ENCODE results near the gene PCNX1. TPM values are rescaled to one million over a fixed set of nuclear protein-coding genes. Genes with fewer than 3 reads are reported as not detected.
A peak's percentile ranks its signal among the peaks of the same experiment; 100 is the strongest.
"Not testable (repeated sequence)": the region's sequence is repeated elsewhere in the genome, so short reads cannot be mapped to it uniquely, and the experiment has no call there.

The PCNX1 gene
- total RNA-seq (2014; rRNA removed; shearing (Covaris generic)): 14.8 and 16.1 TPM in 2 replicates

DNA sequence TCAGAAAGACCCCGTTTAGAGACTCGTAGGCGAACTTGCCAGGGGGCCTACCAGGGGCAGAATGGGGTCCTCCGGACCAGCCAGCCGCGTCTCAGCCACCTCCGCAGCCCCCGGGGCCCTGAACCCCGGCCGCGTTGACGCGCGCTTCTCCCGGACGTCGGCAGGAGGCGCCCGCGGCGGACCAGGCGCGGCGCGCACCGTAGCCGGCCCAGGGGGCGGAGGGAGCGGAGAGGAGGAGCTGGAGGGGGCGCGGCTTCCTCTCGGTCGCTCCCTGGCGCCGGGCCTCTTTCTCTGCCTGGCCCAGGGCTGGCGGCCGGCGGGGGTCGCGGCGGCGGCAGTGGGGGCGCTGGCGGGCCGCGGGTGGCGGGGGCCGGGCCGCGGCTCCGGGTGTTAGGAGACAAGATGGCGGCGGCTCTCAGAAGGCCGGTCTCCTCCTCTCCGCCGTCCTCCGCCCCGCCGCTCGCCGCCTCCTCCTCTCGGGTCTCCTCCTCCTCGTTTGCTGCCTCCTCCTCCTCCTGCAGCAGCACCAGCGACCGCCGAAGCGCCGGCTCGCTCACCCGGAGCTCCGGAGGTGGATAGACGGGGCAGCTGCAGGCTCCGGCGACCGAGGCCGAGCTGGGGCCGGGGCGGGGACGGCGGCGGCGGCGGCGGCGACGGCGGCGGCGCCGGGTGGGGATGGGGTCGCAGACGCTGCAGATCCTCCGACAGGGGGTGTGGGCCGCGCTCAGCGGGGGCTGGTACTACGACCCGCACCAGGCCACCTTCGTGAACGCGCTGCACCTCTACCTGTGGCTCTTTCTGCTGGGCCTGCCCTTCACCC lies at the start of gene PCNX1:
TSS of gene PCNX1 (plus strand) at position 284 of the 820 bp plus-strand sequence. CDS start at position 676, 392 bp downstream.
- peak; percentile 82 for DNase-seq (ENCODE audit: low read depth)

DNA sequence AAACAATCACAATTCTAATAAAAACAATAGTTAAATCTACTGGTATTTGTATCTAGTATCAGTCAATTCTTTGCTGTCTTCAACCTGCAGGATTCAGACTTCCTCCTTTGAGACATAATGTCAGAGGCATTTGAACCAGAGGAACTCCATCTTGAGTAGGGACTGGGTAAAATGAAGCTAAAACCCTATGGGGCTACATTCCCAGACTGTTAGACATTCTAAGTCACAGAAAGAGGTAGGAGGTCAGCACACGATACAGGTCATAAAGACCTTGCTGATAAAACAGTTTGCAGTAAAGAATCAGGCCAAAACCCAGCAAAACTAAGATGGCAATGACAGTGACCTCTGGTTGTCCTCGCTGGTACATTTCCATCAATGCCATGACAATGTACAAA lies 49.8 kb upstream of the PCNX1 start:
- peak; percentile 14 for DNase-seq (ENCODE audit: low read depth)

DNA sequence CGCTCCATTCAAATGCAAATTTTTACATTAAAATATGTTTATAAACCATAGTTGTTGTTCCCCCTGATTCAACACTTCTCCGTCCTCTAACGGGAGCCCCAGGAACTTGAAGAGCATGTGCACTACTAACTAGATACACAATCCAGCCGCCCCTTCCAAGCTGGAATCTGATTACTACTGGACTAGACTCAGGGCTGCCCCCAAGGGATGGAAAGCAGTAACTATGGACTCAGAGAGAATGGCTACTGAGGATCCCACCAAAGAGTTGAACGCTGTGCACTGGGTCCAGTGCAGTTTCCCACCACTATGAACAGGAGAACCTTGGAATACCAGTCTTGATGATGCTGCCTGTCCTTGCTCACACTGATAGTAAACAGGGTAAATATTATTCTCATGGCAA lies 48.6 kb upstream of the PCNX1 start:
- no peak for DNase-seq (ENCODE audit: low read depth)

DNA sequence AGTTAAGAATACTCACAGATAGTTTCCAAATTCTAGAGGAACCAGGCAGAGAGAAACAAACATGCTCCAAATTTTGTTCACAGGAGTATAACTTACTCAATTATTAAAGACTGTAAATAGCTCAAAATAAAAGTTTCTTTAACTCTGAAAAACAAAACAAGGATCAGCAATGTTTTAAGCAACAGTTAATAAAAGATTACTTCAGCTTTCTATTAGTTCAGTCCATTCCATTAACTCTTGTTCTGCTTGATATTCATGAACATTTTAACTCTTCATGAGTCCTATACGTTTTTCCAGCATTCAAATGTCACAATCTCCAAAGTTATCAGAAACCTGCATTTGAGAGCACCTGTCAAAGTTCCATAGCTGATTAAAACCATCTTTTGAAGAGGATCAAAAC lies 40.3 kb upstream of the PCNX1 start:
- not testable (repeated sequence) for DNase-seq (ENCODE audit: low read depth)

DNA sequence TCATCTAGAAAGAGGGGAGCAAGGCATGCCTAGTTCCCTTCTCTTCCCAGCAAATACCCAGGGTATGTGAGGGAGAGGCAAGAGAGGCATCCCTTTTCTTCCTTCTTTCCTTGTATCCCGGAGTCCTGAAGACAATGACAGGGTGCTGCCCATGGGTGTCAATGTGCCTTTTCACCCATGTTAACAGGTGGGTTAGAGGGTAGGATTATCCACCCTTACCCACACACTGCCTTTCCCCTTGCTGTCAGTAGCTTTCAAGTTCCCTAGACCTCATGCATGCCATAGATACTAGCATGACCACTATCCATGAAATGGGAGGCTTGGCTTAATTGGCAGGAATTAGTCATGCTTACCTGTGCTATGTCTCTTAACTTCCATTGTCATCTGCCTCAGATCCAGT lies 36.3 kb upstream of the PCNX1 start:
- DNase-seq (ENCODE audit: low read depth): no peak

DNA sequence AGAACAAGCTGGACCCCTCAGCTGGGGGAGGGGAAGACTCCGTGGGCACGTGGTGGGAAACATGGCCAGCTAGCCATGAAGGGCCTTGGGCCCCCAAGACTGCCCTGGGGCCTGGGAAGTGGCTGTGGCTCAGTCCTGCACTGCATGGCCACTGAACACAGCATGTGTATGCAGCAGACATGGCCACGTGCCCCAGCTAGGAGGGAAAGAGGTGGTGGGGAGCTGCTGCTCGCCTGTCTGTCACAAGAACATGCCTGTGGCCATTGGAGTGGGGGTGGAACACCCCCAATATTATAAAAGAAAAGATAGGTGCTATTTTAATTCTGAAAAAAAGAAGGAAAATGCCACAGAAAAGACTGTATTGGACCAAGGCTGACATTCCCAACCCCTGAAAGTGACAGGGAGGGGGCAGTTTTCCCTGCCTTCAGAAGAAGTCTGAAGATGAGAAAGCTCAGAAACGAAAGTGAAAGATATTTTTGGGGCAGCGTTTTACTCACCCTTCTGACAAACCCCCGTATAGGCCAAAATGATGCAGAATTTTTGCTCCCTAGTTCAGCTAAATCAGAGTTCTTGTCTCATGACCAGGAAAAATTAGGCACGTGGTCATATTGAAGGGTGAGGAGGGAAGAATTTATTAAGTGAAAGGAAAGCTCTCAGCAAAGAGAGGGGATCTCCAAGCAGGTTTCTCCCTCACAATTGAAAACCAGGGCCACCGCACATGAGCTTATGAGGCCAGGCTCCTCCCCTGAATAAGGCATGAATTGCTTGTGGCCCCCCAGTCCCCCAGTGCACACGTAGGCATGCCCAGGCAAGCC lies 35.2 kb upstream of the PCNX1 start:
- peak; percentile 68 for DNase-seq (ENCODE audit: low read depth)

DNA sequence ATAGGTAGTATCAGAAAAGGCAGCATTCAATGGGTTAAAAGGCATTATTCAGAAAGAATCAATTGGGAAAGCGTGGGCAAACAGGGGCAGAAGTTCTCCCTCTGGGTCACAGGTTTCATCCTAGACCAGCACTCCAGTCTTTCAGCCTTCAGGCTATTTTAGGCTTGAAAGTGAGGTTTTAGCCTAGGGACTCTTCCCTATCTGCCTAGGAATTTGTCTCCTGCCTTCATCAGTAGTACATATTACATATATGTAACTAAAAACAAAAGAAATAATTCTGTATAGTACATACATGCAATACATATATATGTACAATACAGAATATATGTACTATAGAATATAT lies 34.6 kb upstream of the PCNX1 start:
- DNase-seq (ENCODE audit: low read depth): no peak

DNA sequence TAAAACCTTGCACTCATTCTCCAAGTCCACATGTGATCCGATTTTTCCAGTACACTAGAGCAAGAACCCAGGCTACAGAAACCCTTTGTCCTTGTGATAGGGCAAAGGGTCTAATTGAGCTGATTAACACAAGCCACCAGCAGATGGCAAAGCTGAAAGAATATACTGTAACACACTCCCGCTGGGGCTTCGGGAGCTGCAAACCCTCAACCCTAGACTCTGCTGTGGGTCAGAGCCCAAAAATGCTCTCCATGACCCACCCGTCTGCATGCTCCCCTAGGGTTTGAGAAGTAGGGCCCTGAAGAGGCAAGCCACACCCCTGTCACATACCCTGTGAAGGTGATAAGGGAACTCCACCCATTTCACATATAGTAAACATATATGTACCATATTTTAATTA lies 33.6 kb upstream of the PCNX1 start:
- DNase-seq (ENCODE audit: low read depth): peak; percentile 34

DNA sequence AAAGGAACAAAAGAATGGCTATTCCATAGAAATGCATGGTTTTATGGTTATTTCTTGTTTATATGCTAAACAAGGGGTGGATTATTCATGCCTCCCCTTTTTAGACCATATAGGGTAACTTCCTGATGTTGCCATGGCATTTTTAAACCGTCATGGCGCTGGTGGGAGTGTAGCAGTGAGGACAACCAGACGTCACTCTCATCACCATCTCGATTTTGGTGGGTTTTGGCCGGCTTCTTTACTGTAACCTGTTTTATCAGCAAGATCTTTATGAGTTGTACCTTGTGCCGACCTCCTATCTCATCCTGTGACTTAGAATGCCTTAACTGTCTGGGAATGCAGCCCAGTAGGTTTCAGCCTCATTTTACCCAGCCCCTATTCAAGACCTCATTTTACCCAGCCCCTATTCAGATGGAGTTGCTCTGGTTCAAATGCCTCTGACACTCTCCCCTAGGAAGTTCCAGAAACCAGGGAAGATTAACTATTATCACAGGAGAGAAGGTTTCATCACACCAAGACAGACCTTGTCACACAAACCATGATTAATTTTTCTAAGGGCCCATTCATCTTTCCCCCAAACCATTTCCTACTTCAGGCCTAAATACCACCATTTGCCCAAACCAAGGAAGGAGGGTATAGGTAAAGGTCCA lies 31.3 kb upstream of the PCNX1 start:
- DNase-seq (ENCODE audit: low read depth): not testable (repeated sequence)

DNA sequence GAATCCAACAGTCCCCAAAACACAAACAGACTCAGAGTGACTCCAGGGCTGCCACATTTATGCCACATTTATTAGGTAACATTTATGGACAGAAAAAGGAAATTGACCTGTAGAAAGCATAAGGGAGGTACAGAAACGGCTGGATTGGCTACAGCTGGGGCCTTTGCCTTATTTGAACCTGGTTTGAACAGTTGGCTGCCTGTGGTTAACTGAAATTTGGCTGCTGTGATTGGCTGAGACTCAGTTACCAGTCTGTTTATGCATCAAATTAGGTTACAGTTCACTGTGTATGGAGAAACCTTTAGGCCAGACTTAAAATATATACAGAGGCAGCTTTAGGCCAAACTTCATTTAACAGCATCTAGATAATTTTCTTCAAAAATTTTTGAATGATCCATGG lies 27.8 kb upstream of the PCNX1 start:
- no peak for DNase-seq (ENCODE audit: low read depth)

DNA sequence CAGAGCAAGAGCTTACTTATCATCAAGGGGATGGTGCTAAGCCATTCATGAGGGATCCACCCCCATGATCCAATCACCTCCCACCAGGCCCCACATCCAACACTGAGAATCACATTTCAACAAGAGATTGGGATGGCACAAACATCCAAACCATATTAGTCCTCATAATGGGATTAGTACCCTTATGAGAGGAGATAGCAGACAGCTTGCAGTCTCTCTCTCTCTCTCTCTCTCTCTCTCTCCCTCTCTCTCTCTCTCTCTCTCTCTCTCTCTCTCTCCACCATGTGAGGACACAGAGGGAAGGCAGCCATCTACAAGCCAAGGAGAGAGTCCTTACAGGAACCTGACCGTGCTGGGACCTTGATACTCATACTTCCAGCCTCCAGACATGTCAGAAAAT lies 26.4 kb upstream of the PCNX1 start:
- DNase-seq (ENCODE audit: low read depth): not testable (repeated sequence)

DNA sequence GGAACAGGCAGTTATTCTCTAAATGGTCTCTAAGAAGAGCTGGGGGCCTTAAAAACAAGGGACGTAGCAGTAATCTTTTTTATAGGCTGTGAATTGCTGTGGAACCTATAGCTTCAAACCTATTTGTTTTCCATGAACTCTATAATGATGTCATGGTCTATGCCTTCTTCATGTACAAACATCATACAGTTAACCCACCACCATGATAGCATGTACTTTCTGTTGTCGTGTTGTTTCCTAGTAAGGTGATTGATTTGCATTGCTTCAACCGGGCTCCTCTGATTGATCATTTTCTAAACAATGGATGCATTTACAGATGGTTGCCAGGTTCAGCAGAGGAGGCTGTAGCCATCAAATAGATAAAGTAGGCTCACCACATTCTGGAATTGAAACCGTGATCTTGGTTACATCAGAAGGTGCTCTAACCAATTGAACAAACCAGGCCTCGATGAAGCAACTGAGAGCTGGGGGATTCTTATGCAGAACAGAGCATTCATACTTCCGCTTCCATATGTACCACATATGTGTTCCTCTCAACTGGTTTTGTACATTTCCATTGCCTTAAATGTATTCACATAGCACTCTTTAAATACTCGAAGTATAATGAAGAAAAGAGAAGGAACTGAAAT lies 25.6 kb upstream of the PCNX1 start:
- no peak for DNase-seq (ENCODE audit: low read depth)

DNA sequence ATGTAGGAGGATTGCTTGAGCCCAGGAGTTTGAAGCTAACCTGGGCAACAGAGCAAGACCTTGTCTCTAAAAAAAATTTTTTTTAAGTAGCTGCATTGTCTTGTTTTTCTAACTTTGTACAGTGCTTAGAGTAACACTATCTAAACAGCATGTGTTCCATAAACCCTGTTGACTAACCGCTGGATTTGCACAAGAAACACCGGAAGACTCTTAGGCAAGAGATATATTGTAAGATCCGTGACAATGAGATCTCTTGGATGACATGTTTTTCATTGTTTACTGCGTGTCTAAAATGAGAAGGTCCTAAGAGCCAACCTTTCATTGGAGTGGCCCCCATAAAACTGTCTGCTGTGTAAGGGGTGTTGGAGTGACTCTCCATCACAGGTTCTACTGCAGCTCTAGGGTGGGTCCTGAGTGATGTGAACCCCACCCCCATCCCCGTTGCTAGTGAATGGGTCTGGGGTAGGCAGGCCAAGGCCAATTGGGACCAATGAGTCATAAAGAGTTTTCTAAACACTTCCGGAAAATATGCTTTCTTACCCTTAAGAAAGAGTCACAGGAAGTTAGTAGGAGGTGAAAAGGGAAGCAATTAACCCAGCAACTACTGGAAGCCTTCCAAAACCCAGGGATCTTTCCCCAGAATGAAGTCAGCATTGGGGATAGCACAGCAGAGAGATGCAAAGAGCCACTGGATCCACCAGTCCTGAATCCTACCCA lies 24.3 kb upstream of the PCNX1 start:
- DNase-seq (ENCODE audit: low read depth): peak; percentile 82

DNA sequence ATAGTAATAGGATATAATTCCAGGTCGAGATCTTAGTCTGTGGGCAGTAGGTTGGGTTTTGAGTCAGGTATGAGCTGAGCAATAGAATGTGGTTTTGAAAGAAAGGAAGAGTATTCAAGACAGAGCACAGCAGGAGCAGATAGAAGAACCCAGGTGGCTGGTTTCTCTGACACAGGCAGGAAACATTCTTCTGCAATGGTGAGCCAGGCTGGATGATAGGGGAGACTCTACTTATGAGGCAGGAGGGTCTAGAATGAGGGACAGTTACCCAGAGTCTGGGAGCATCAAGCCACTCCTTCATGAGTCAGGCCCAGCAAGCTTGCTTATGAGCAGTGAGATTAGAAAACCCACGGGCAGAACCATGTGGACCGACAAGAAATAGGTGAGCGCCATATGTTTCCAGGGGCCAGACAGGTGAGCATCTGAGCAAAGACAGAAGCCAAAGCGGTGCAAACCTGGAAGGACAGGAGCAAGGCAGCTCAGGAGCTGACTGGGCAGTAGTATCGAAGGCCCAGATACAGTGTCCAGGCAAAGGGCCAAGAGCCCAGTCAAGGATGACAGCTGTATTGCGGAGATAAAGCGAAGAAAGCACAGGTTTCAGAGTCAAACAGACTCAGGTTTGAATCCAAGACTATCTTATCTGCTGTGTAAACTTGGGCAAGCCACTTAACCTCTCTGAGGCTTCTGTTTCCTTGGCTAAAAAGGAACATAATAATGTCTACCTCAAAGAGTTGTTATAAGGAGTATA lies 22.5 kb upstream of the PCNX1 start:
- no peak for DNase-seq (ENCODE audit: low read depth)

DNA sequence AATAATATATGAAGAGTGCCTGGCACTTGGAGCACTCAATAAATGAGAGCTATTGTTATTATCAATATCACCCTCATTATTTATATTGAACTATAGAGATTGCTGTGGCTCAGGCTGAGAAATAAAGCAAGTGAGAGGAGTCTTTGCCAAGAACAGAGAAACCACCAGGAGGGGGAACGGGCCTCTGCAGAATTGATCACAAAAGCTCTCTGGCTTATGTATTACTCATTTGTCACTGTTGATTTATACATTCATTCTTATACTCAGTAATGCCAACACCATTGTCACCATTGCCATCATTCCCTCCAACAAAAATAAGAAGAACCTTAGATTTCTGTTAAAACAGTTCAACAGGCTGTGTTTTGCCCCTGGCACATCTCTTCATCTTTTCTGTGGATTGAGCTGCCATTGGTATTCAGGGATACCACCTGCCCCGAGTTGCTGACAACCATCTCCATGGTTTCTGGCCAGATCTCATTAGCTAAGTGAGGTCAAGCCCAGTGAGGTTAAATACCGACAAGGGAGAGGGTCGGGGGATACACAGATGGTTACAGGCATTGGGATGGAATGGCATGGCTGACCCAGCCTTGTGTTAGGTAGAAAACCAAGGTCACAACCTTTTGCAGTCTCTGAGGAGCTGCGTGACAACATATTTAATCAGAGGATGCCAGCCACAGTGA lies 21.8 kb upstream of the PCNX1 start:
- DNase-seq (ENCODE audit: low read depth): no peak

DNA sequence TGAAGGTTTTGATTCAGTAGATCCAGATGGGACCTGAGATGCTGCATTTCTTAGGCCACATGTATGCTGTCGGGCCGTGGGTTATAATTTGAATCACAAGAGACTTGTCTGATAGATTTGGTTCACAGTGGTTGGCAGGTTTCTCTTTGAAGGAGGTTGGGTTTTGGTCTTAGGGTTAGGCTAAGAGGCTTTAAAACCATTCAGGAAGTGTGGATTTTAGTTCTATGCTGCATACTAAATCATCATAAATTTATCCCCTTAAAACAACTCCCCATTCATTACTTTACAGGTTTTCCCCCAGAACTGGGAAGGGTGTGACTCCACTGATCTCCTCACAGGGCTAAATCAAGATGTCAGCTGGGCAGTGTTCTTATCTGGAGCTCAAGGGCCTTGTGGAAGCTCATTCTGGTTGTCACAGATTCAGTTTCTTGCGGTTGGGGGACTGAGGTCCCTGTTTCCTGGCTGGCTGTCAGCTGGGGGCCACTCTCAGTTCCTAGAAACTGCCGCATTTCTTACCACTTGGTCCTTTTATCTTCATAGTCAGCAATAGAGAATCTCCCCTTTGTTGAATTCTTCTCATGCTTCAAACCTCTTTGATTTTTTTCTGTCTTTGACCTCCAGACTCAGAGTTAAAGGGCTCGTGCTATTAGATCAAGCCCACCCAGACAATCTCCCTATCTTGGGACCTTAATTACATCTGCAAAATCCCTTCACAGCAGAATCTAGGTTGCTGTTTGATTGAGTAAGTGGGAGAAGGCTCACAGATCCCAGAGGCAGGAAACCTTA lies 20.6 kb upstream of the PCNX1 start:
- DNase-seq (ENCODE audit: low read depth): no peak

DNA sequence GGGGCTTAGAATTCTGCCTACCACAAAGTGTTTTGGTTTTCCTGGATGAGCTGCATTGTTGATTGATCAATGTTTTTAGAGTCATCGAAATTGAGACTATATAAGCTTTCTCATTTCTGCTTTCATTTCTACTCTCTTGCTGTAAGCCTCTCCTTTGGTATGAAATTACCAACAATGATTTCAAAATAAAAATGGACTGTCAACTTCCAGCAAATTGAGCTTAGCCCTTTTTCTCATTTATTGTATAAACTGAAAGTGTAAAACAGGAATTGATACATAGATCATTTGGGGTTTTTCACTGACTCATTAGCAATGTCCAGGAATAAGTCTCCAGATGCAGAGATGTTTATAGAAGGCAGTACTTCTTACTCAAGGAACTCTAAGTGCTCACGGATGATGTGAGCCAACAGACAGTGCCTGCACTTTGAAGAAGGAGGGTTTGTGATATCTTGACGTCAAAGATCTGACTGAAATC lies 20.0 kb upstream of the PCNX1 start:
- no peak for DNase-seq (ENCODE audit: low read depth)

DNA sequence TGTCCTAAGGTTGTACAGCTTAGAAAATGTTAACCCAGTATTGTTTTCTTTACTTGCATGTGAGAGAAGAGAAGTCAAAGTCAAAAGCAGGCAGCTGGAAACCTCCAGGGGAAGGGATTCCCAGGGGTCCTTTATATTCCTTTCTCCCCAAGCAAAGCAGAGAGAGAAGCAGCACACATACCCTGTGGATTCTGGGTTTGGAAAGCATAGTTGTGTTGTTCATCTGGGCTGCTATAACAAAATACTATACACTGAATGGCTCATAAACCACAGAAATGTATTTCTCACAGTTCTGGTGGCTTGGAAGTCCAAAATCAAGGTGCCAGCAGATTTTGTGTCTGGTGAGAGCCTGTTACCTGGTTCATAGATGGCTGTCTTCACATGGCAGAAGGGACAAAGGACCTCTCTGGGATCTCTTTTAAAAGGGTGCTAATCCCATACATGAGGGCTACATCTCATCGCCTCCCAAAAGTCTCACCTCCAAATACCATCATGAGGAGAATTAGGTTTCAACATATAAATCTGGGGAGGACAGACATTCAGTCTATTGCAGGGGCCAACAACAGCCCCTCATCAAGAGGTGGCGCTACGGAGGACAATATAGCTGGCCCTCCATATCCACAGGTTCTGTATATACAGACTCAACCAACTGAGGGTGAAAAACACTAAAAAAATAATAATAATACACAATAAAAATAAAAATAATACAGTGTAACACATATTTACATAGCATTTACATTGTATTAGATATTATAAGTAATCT lies 19.3 kb upstream of the PCNX1 start:
- DNase-seq (ENCODE audit: low read depth): no peak

Data from RPMI7951 (cell line).